Body of pancreas (tissue), 4 donors: ENCODE results near the gene VTI1B.

ENCODE experiments used
- CTCF ChIP-seq, 7 experiments: fragments of 450-650 bp in 4 of 7; fragments of 200-600 bp in 3 of 7; sonication (generic) in 3 of 7; IDR thresholded peaks; one replicate each; pipeline ENCODE4 v1.5.1; 2016 to 2019; ENCODE audit warnings: antibody characterized with exemption in 7 of 7
- POLR2A ChIP-seq, 3 donors: fragments of 450-650 bp; IDR thresholded peaks; one replicate each; pipeline ENCODE4 v1.6.1; 2016; ENCODE audit warnings: antibody characterized with exemption in 3 of 3, mild to moderate bottlenecking in 2 of 3

GRCh38 chr14:67650694-67651093 is 23.7 kb downstream of the VTI1B start:
- TF ChIP-seq CTCF (IDR thresholded peaks at IDR 0.05) (no peak), POLR2A (IDR thresholded peaks at IDR 0.05) (no peak)
